Measurements from ENCODE around the gene FADS1.

FADS1 gene

DNA sequence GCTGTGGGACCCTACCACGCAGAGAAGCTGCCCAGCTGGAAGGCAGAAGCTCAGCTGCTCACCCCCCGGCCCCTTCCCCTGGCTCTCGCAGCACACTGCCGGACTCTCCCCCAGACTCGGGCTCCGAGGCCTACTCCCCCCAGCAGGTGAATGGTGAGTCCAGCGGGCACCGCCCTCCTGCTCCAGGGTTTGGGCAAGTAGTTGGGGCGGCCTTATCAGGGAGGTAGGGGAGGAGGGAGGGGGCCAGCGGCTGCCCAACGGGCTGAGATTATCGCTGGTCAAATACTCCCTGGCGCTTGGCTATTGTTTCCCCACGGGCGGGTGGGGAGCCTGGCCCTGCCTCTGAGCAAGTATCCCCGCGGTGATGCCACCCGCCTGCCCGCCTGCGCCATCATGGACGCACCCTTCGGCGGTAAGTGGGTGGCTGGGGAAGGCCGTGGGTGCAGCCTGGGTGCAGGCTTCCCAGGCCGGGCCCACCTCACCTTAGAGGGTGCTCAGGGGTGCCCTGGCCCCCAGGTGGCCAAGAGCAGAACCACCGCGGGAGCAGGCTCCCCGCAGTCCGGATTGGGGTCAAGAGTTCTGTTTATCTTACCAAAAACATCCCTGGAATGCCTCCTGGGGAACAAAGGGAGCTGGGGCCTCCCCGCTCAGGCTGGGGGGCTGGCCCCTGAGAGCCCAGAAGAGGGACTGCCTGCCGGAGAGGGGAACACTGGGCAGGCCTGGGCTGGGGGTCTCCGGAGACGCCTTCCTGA is 47.5 kb downstream of the FADS1 start:
- H3K36me3 ChIP-seq (ENCODE audit: control insufficient read depth, low read length): no peaks in the 10 kb centered on the region
- no peak for TF ChIP-seq EZH2phosphoT487 (IDR thresholded peaks at IDR 0.05; ENCODE audit: borderline replicate concordance, low read length)
- TF ChIP-seq, protein P1, sequence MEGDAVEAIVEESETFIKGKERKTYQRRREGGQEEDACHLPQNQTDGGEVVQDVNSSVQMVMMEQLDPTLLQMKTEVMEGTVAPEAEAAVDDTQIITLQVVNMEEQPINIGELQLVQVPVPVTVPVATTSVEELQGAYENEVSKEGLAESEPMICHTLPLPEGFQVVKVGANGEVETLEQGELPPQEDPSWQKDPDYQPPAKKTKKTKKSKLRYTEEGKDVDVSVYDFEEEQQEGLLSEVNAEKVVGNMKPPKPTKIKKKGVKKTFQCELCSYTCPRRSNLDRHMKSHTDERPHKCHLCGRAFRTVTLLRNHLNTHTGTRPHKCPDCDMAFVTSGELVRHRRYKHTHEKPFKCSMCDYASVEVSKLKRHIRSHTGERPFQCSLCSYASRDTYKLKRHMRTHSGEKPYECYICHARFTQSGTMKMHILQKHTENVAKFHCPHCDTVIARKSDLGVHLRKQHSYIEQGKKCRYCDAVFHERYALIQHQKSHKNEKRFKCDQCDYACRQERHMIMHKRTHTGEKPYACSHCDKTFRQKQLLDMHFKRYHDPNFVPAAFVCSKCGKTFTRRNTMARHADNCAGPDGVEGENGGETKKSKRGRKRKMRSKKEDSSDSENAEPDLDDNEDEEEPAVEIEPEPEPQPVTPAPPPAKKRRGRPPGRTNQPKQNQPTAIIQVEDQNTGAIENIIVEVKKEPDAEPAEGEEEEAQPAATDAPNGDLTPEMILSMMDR (IDR thresholded peaks at IDR 0.05; ENCODE audit: low read depth, low read length, poor library complexity, severe bottlenecking): no peak
- H3K4me3 ChIP-seq (ENCODE audit: low read length): no peak overlapping the region
- H3K9me3 ChIP-seq (ENCODE audit: control insufficient read depth, insufficient read depth, low read length): no peaks in the 10 kb centered on the region
- H3K9me2 ChIP-seq (replicated peaks; ENCODE audit: control insufficient read depth, low read length): no peaks in the 10 kb centered on the region
- no peaks in the 10 kb centered on the region for H3F3A ChIP-seq (ENCODE audit: control insufficient read depth, insufficient read depth)
- H3K4me1 ChIP-seq (ENCODE audit: control insufficient read depth, low read length): peaks cover 10% of the 10 kb centered on the region
- no peaks in the 10 kb centered on the region for H3K79me2 ChIP-seq (ENCODE audit: control insufficient read depth, low read length)
- H3K27ac ChIP-seq (ENCODE audit: low read depth, low read length): no peak overlapping the region
- no peaks in the 10 kb centered on the region for H3K27me3 ChIP-seq (ENCODE audit: control insufficient read depth, low read length)
- H3K4me2 ChIP-seq (ENCODE audit: low read length): no peak overlapping the region
- no peaks in the 10 kb centered on the region for H4K20me1 ChIP-seq (ENCODE audit: control insufficient read depth, insufficient read depth, low read depth, low read length)

DNA sequence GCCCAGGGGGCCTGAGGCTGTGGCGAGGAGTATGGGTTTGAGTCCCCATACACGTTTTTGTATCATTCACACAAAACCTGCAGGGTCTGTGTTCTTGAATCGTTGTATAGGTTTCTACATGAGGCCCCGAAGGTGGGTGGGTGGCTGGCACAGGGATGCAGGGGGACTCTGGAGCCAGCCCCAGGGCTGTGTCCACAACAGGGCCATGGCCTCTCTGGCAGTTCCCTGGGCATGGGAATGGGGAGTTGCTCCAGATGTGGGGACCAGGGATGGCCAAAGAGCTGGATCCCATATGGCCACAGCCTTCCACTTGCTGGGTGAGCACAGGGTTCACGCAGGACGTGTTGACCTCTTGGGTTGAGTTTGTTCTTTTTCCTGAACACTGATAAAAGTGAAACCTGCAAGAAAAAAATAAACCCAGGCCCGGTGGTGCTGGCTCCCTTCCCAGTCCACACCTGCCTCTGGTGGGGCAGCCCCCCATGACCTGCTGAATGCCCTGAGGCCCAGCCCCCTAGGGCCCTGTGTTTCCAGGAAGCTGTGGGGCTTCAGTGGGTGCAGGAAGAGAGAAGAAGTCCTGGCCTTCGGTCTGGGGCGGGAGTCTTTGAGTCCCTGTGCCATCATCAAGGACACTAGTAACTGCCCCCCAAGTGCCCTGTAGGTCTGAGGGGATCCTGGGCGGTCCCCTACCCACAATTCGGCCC is 48.3 kb downstream of the FADS1 start:
- H3K79me2 ChIP-seq (ENCODE audit: control insufficient read depth, low read length): no peaks in the 10 kb centered on the region
- H3K4me3 ChIP-seq (ENCODE audit: low read length): no peak overlapping the region
- TF ChIP-seq, protein P1 (IDR thresholded peaks at IDR 0.05; ENCODE audit: low read depth, low read length, poor library complexity, severe bottlenecking): no peak
- no peak for TF ChIP-seq EZH2phosphoT487 (IDR thresholded peaks at IDR 0.05; ENCODE audit: borderline replicate concordance, low read length)
- H3K9me3 ChIP-seq (ENCODE audit: control insufficient read depth, insufficient read depth, low read length): no peaks in the 10 kb centered on the region
- H3K27ac ChIP-seq (ENCODE audit: low read depth, low read length): no peak overlapping the region
- H3K4me1 ChIP-seq (ENCODE audit: control insufficient read depth, low read length): peaks cover 10% of the 10 kb centered on the region
- H3F3A ChIP-seq (ENCODE audit: control insufficient read depth, insufficient read depth): no peaks in the 10 kb centered on the region
- no peaks in the 10 kb centered on the region for H4K20me1 ChIP-seq (ENCODE audit: control insufficient read depth, insufficient read depth, low read depth, low read length)
- no peaks in the 10 kb centered on the region for H3K9me2 ChIP-seq (replicated peaks; ENCODE audit: control insufficient read depth, low read length)
- H3K4me2 ChIP-seq (ENCODE audit: low read length): no peak overlapping the region
- H3K36me3 ChIP-seq (ENCODE audit: control insufficient read depth, low read length): no peaks in the 10 kb centered on the region
- no peaks in the 10 kb centered on the region for H3K27me3 ChIP-seq (ENCODE audit: control insufficient read depth, low read length)

DNA sequence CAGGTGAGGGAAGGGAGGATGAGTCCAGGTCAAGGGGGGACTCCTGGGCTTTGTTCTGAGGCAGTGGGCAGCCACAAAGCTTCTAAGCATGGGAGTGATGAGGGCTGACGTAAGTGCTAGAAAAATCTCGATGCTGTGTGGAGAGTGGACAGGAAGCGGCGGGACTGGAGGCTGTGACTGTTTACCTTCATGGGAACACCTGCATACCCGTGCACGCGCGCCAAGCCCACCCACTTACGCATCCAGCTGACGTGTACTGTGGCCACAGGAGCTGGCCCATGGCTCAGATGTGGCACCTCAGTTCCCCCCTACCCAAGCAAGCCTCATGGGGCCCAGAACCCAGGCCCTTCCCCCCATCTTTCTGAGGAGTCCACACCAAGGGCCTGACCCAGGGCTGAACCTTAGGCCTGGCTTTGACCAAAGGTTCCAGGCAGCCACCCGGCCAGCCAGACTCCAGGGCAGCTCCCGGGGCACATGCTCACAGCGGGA is 50.4 kb downstream of the FADS1 start:
- Histone ChIP-seq H3K36me3 (ENCODE audit: control insufficient read depth, low read length) (no peaks in the 10 kb centered on the region), H3K4me2 (ENCODE audit: low read length) (no peak overlapping the region), H3K4me1 (ENCODE audit: control insufficient read depth, low read length) (no peaks in the 10 kb centered on the region)

More for the DNA sequence above, 50.4 kb downstream of the FADS1 start:
- no peak for TF ChIP-seq EZH2phosphoT487 (IDR thresholded peaks at IDR 0.05; ENCODE audit: borderline replicate concordance, low read length)
- TF ChIP-seq, protein P1 (IDR thresholded peaks at IDR 0.05; ENCODE audit: low read depth, low read length, poor library complexity, severe bottlenecking): no peak
- no peaks in the 10 kb centered on the region for H3K9me3 ChIP-seq (ENCODE audit: control insufficient read depth, insufficient read depth, low read length)
- no peaks in the 10 kb centered on the region for H3K27me3 ChIP-seq (ENCODE audit: control insufficient read depth, low read length)
- H3K79me2 ChIP-seq (ENCODE audit: control insufficient read depth, low read length): no peaks in the 10 kb centered on the region
- H3K4me3 ChIP-seq (ENCODE audit: low read length): no peak overlapping the region
- no peaks in the 10 kb centered on the region for H3F3A ChIP-seq (ENCODE audit: control insufficient read depth, insufficient read depth)
- no peak overlapping the region for H3K27ac ChIP-seq (ENCODE audit: low read depth, low read length)
- H3K9me2 ChIP-seq (replicated peaks; ENCODE audit: control insufficient read depth, low read length): no peaks in the 10 kb centered on the region
- no peaks in the 10 kb centered on the region for H4K20me1 ChIP-seq (ENCODE audit: control insufficient read depth, insufficient read depth, low read depth, low read length)
